K562 (cell line): ENCODE data around the gene UBE3B. TPM values are rescaled to one million over a fixed set of nuclear protein-coding genes. Genes with fewer than 3 reads are reported as not detected.

Experiments
- ATAC-seq: fragments of 200-7000 bp; cut with Tn5 transposase; 3 replicates; pipeline ENCODE4 v1.9.1; 2020; ENCODE audit warnings: moderate library complexity
- BruUV-seq: library from RNA; stranded (reverse); fragments of 400-500 nt; replicated peaks from 2 replicates; lab custom pipeline; 2021; lab: Mats Ljungman, UMichigan
- CTCF ChIA-PET: fragments of 300-600 bp; formaldehyde crosslinking; extraction: SDS; loops from one replicate; lab custom pipeline; 2021; ENCODE audit warnings: low intra/inter-chr PET ratio; lab: Yijun Ruan, JAX
- POLR2A ChIA-PET: fragments of 300-600, 350-650 bp; sonication (Branson Sonifier 250); formaldehyde crosslinking; extraction: SDS; loops from one replicate; lab custom pipeline; 2021; ENCODE audit warnings: antibody characterized with exemption, inconsistent platforms; lab: Yijun Ruan, JAX
- DNase-seq, 4 experiments: peaks; one replicate each; pipeline versions ENCODE4 v3.0.0 to v3.0.0-alpha.2; 2011 to 2018; ENCODE audit warnings: low spot score in 3 of 4, mixed read lengths in 3 of 4; ENCODE audit errors: extremely low read depth in 1 of 4
- FAIRE-seq: peaks from 2 replicates; lab custom pipeline; 2011; peaks lifted over from hg19 to GRCh38; lab: Jason Lieb, UNC
- H2AFZ ChIP-seq: 2 replicates; pipeline ENCODE4 v1.6.0; 2011; ENCODE audit warnings: low read depth, low read length, control low read depth, inconsistent platforms
- H3K27ac ChIP-seq: fragments of 200-600 bp; 3 replicates; pipeline ENCODE4 v1.8.0; 2011; ENCODE audit warnings: low read depth, mild to moderate bottlenecking, control low read depth, inconsistent platforms, low read length, moderate library complexity, mixed read lengths; ENCODE audit errors: extremely low read depth
- H3K27me3 ChIP-seq, 2 experiments: fragments of 300-600 bp in 1 of 2; 2 replicates in 1 of 2; 3 replicates in 1 of 2; pipeline versions ENCODE4 v1.6.0 to v1.8.0; 2011; ENCODE audit warnings: inconsistent platforms in 2 of 2, low read length in 2 of 2, mild to moderate bottlenecking in 1 of 2, mixed read lengths in 1 of 2, moderate library complexity in 1 of 2; ENCODE audit not compliant: control insufficient read depth in 2 of 2, insufficient read depth in 2 of 2
- H3K36me3 ChIP-seq: fragments of 300-600 bp; 3 replicates; pipeline ENCODE4 v1.8.0; 2011; ENCODE audit warnings: mild to moderate bottlenecking, low read length, inconsistent platforms; ENCODE audit not compliant: control insufficient read depth, insufficient read depth
- H3K4me1 ChIP-seq, 2 experiments: fragments of 200-600 bp in 1 of 2; replicated peaks in 1 of 2; 2 replicates in 1 of 2; 3 replicates in 1 of 2; pipeline versions ENCODE4 v1.5.1 to v1.8.0; 2011; ENCODE audit warnings: inconsistent platforms in 2 of 2, low read length in 2 of 2, mild to moderate bottlenecking in 1 of 2, mixed read lengths in 1 of 2, moderate library complexity in 1 of 2; ENCODE audit not compliant: control insufficient read depth in 2 of 2, insufficient read depth in 2 of 2
- H3K4me2 ChIP-seq: 2 replicates; pipeline ENCODE4 v1.6.1; 2011; ENCODE audit warnings: low read length, control low read depth, inconsistent platforms, mixed read lengths; ENCODE audit not compliant: insufficient read depth
- H3K4me3 ChIP-seq: fragments of 200-600 bp; sonication (generic), shearing (Covaris generic); 2 replicates; pipeline ENCODE4 v1.5.1; 2016; ENCODE audit warnings: control low read depth, inconsistent platforms
- H3K79me2 ChIP-seq: fragments of 200-600 bp; 3 replicates; pipeline ENCODE4 v1.8.0; 2011; ENCODE audit warnings: low read length, inconsistent platforms; ENCODE audit not compliant: control insufficient read depth, insufficient read depth
- H3K9ac ChIP-seq, 2 experiments: 2 replicates each; pipeline versions ENCODE4 v1.6.0 to v1.6.1; 2011; ENCODE audit warnings: low read depth in 2 of 2, low read length in 2 of 2, control low read depth in 1 of 2, inconsistent platforms in 1 of 2, mild to moderate bottlenecking in 1 of 2, mixed read lengths in 1 of 2; ENCODE audit not compliant: insufficient read depth in 1 of 2
- H3K9me1 ChIP-seq: one replicate; pipeline ENCODE4 v1.6.0; 2011; ENCODE audit warnings: inconsistent platforms, mild to moderate bottlenecking, low read length, moderate library complexity; ENCODE audit not compliant: control insufficient read depth, insufficient read depth
- H3K9me3 ChIP-seq: replicated peaks from 2 replicates; pipeline ENCODE4 v1.5.1; 2011; ENCODE audit warnings: low read depth, low read length, inconsistent platforms; ENCODE audit not compliant: control insufficient read depth, insufficient read depth
- H4K20me1 ChIP-seq: replicated peaks from 2 replicates; pipeline ENCODE4 v1.6.1; 2011; ENCODE audit warnings: low read length, inconsistent platforms, mixed read lengths; ENCODE audit not compliant: control insufficient read depth, insufficient read depth
- CREB1 ChIP-seq, 2 experiments: sonication (generic) in 1 of 2; formaldehyde crosslinking in 1 of 2; IDR thresholded peaks; 2 replicates each; pipeline versions ENCODE4 v1.6.1 to v1.8.0; 2012 to 2022; ENCODE audit warnings: inconsistent platforms in 1 of 2, mild to moderate bottlenecking in 1 of 2, missing genetic modification reagents in 1 of 2, moderate library complexity in 1 of 2
- ETS1 ChIP-seq: conservative IDR thresholded peaks from 2 replicates; pipeline ENCODE4 v1.6.1; 2011; ENCODE audit warnings: low read depth, mild to moderate bottlenecking, low read length; ENCODE audit not compliant: control insufficient read depth
- FOSL1 ChIP-seq: fragments of 200-800 bp; sonication (Bioruptor generic); conservative IDR thresholded peaks from 2 replicates; pipeline ENCODE4 v1.6.1; 2016; ENCODE audit warnings: missing genetic modification characterization, missing compliant biosample characterization
- HMGXB4 ChIP-seq: sonication (generic); formaldehyde crosslinking; IDR thresholded peaks from 2 replicates; pipeline ENCODE4 v1.8.1; 2023; ENCODE audit warnings: mild to moderate bottlenecking, missing genetic modification reagents
- RNF2 ChIP-seq: sonication (generic); IDR thresholded peaks from 2 replicates; pipeline ENCODE4 v1.6.1; 2016
- TAF7 ChIP-seq: fragments of 450-650 bp; IDR thresholded peaks from 2 replicates; pipeline ENCODE4 v1.6.1; 2016; ENCODE audit warnings: missing genetic modification characterization, missing compliant biosample characterization
- ZFP36 ChIP-seq: fragments of 150-350 bp; IDR thresholded peaks from 2 replicates; pipeline ENCODE4 v1.6.1; 2018; ENCODE audit warnings: low read length, low read depth; ENCODE audit not compliant: partially characterized antibody
- ZNF41 ChIP-seq: fragments of 250-450 bp; sonication (Bioruptor Pico); conservative IDR thresholded peaks from 2 replicates; pipeline ENCODE4 v1.4.0; 2020; ENCODE audit warnings: mild to moderate bottlenecking
- ZNF696 ChIP-seq: fragments of 250-450 bp; sonication (Bioruptor Pico); conservative IDR thresholded peaks from 2 replicates; pipeline ENCODE4 v1.4.0; 2020; ENCODE audit warnings: mild to moderate bottlenecking, moderate library complexity
- WGBS: fragments of 100-300 bp; shearing (Covaris generic); methylation state at CpG from one replicate; pipeline ENCODE4 v1.1.6; 2016; ENCODE audit warnings: low coverage, mixed read lengths; ENCODE audit not compliant: insufficient coverage; ENCODE audit errors: missing lambda C conversion rate; 5-methylcytosine and 5-hydroxymethylcytosine counted together
- in situ Hi-C: fragments of 300-500 bp; cut with MboI; formaldehyde crosslinking; loops from 4 replicates; pipeline ENCODE4 v1.15.0; 2018; ENCODE audit warnings: inconsistent platforms, mixed read lengths
- intact Hi-C: fragments of 100-400 bp; cut with micrococcal nuclease; formaldehyde crosslinking; loops from 2 replicates; pipeline ENCODE4 v1.14.2; 2022
- polyA plus RNA-seq, 8 experiments: library from polyadenylated mRNA; depleted of rRNA in 4 of 8; stranded (reverse) in 5 of 8; unstranded in 3 of 8; fragments of >200 nt; fragmentation: Nextera tagmentation in 2 of 8; fragmentation: Illumina TruSeq in 1 of 8; extraction: Ambion mirVana in 2 of 8; extraction: Trizol in 1 of 8; gene quantifications; 2 replicates each; pipeline versions ENCODE4 v1.2.1 to v1.2.3, GENCODE V29; 2011 to 2014; ENCODE audit warnings: inconsistent platforms in 1 of 8, missing spikeins in 1 of 8
- total RNA-seq, 7 experiments: library from RNA; depleted of rRNA in 6 of 7; stranded (reverse); fragments of >200 nt in 6 of 7; fragmentation: Illumina TruSeq in 2 of 7; extraction: Trizol in 2 of 7; gene quantifications; 2 replicates each; pipeline versions ENCODE4 v1.2.1 to v1.2.3, GENCODE V29; 2011 to 2021; ENCODE audit warnings: low replicate concordance in 1 of 7

UBE3B gene
- total and polyA plus RNA-seq, 9 of the 15 experiments (the other 6 are each of a cell fraction or from before 2014, with no cell fraction given) = 7.6 to 23.6 (median 15.5) TPM

- WGBS = 68% methylated on average over 10 of the region's 10 CpGs
- in situ Hi-C loops = no loop called here
- BruUV-seq = no TSS peak
- peaks cover 3% of the 10 kb centered on the region for H3K9me1 ChIP-seq
- DNase-seq = no peak
- no peak for ATAC-seq
- no peak overlapping the region for H2AFZ ChIP-seq
- H3K4me3 ChIP-seq = no peak overlapping the region
- H3K9ac ChIP-seq = no peak overlapping the region; a peak in 1 of 4 replicates
- CTCF ChIA-PET = no interaction called here
- no peaks in the 10 kb centered on the region for H3K9me3 ChIP-seq
- H3K36me3 ChIP-seq = peaks cover 3% of the 10 kb centered on the region; the same call in 1 of the 3 replicates
- no peak overlapping the region for H3K4me2 ChIP-seq
- H3K27me3 ChIP-seq = peaks cover 16 to 28% of the 10 kb centered on the region in 2 experiments
- H4K20me1 ChIP-seq = peaks cover 15% of the 10 kb centered on the region; the same call in 1 of the 2 replicates
- intact Hi-C loops = no loop called here
- H3K4me1 ChIP-seq = peaks cover 0 to 5% of the 10 kb centered on the region in 2 experiments; a peak in 2 of 5 replicates
- FAIRE-seq = no peak
- TF ChIP-seq ZNF41 (CRISPR knock-in tag) (no peak), CREB1 (IDR thresholded peaks at IDR 0.05) (no peak), CREB1 (CRISPR knock-in tag; IDR thresholded peaks at IDR 0.05) (no peak), ZFP36 (no peak), ZNF696 (CRISPR knock-in tag) (no peak), ETS1 (no peak), FOSL1 (tag) (no peak), RNF2 (no peak), TAF7 (no peak), HMGXB4 (CRISPR knock-in tag) (no peak)
- TF ChIP-seq, all 486 proteins: peak for 0
- POLR2A ChIA-PET = interaction anchor here (0.6 kb wide), 1 partner anchor 67 kb away, joined by 3 read pairs; no protein-coding TSS in a partner anchor
- Histone ChIP-seq H3K79me2 (no peaks in the 10 kb centered on the region), H3K27ac (no peak overlapping the region)
Observed at GRCh38 chr12:109557200-109557599, 79.8 kb downstream of the UBE3B start.
